ENCODE results near the gene NOS1AP. TPM values are rescaled to one million over a fixed set of nuclear protein-coding genes. Genes with fewer than 3 reads are reported as not detected.

NOS1AP gene
- total and polyA plus RNA-seq, 9 of the 15 experiments (the other 6 are each of a cell fraction or from before 2014, with no cell fraction given) = 0.07 to 1.5 (median 0.22) TPM

DNA sequence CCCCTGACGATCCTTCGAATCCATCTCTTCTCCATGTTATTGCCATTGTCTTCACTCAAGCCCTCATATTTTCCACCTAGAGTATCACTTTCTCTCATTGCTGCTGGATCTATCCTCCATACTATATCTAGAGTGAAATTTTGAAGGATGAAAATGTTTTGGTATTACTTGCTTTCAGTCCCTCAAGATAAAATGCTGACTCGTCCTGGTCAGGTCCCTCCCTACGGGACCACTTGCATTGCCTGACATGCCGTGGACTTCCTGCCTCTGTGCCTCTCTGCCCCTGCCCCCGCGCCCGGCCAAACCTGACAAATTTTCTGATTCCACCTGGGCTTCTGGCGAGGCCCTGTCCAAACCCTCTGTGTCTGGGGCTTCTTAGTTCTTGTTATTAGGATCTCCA, 283.6 kb downstream of the NOS1AP start (continued):
- TF ChIP-seq TCFL5 (CRISPR knock-in tag; conservative IDR thresholded peaks at IDR 0.05) (no peak), CREM (IDR thresholded peaks at IDR 0.05; ENCODE audit: low read depth) (no peak), TCF7 (IDR thresholded peaks at IDR 0.05; ENCODE audit: borderline replicate concordance) (no peak), NR2C2 (CRISPR knock-in tag; IDR thresholded peaks at IDR 0.05) (no peak), NR2C2 (tag; IDR thresholded peaks at IDR 0.05) (no peak), SRSF9 (IDR thresholded peaks at IDR 0.05; ENCODE audit: borderline replicate concordance, low read depth, low read length) (no peak), HNRNPLL (IDR thresholded peaks at IDR 0.05; ENCODE audit: low read depth, low read length, poor library complexity, severe bottlenecking) (no peak), SMAD1 (IDR thresholded peaks at IDR 0.05; ENCODE audit: low read depth, low read length, partially characterized antibody) (no peak), SAFB (IDR thresholded peaks at IDR 0.05; ENCODE audit: borderline replicate concordance, low read depth, low read length) (no peak), ZBTB1 (CRISPR knock-in tag; IDR thresholded peaks at IDR 0.05; ENCODE audit: borderline replicate concordance, low read depth) (no peak), C11orf30 (IDR thresholded peaks at IDR 0.05; ENCODE audit: low read depth) (peak; percentile 78), MAFK (IDR thresholded peaks at IDR 0.05; ENCODE audit: low read length) (peak; percentile 34; the same call in 1 of the 2 replicates), YY1 (IDR thresholded peaks at IDR 0.05; ENCODE audit: borderline replicate concordance in 1 of 3, control insufficient read depth in 1 of 3, extremely low read depth in 1 of 3, insufficient read depth in 3 of 3, insufficient read length in 1 of 3, insufficient replicate concordance in 2 of 3, low read depth in 1 of 3, low read length in 2 of 3) (no peak), ZNF347 (CRISPR knock-in tag; IDR thresholded peaks at IDR 0.05; ENCODE audit: low read depth) (no peak), RBM14 (IDR thresholded peaks at IDR 0.05; ENCODE audit: borderline replicate concordance, insufficient read depth, low read depth, low read length) (no peak), KDM1A (IDR thresholded peaks at IDR 0.05) (no peak), ZNF444 (CRISPR knock-in tag; IDR thresholded peaks at IDR 0.05) (no peak), MAFF (IDR thresholded peaks at IDR 0.05; ENCODE audit: low read length) (peak; percentile 34; the same call in 1 of the 2 replicates), PURB (CRISPR knock-in tag; IDR thresholded peaks at IDR 0.05; ENCODE audit: low read depth) (no peak), MEF2A (IDR thresholded peaks at IDR 0.05; ENCODE audit: control insufficient read depth, low read depth, low read length) (no peak), MAFG (tag; conservative IDR thresholded peaks at IDR 0.05) (peak; percentile 64)
- TF ChIP-seq, protein P1, sequence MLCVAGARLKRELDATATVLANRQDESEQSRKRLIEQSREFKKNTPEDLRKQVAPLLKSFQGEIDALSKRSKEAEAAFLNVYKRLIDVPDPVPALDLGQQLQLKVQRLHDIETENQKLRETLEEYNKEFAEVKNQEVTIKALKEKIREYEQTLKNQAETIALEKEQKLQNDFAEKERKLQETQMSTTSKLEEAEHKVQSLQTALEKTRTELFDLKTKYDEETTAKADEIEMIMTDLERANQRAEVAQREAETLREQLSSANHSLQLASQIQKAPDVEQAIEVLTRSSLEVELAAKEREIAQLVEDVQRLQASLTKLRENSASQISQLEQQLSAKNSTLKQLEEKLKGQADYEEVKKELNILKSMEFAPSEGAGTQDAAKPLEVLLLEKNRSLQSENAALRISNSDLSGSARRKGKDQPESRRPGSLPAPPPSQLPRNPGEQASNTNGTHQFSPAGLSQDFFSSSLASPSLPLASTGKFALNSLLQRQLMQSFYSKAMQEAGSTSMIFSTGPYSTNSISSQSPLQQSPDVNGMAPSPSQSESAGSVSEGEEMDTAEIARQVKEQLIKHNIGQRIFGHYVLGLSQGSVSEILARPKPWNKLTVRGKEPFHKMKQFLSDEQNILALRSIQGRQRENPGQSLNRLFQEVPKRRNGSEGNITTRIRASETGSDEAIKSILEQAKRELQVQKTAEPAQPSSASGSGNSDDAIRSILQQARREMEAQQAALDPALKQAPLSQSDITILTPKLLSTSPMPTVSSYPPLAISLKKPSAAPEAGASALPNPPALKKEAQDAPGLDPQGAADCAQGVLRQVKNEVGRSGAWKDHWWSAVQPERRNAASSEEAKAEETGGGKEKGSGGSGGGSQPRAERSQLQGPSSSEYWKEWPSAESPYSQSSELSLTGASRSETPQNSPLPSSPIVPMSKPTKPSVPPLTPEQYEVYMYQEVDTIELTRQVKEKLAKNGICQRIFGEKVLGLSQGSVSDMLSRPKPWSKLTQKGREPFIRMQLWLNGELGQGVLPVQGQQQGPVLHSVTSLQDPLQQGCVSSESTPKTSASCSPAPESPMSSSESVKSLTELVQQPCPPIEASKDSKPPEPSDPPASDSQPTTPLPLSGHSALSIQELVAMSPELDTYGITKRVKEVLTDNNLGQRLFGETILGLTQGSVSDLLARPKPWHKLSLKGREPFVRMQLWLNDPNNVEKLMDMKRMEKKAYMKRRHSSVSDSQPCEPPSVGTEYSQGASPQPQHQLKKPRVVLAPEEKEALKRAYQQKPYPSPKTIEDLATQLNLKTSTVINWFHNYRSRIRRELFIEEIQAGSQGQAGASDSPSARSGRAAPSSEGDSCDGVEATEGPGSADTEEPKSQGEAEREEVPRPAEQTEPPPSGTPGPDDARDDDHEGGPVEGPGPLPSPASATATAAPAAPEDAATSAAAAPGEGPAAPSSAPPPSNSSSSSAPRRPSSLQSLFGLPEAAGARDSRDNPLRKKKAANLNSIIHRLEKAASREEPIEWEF (CRISPR knock-in tag; IDR thresholded peaks at IDR 0.05) = no peak
- TF ChIP-seq, protein P2, sequence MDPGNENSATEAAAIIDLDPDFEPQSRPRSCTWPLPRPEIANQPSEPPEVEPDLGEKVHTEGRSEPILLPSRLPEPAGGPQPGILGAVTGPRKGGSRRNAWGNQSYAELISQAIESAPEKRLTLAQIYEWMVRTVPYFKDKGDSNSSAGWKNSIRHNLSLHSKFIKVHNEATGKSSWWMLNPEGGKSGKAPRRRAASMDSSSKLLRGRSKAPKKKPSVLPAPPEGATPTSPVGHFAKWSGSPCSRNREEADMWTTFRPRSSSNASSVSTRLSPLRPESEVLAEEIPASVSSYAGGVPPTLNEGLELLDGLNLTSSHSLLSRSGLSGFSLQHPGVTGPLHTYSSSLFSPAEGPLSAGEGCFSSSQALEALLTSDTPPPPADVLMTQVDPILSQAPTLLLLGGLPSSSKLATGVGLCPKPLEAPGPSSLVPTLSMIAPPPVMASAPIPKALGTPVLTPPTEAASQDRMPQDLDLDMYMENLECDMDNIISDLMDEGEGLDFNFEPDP (CRISPR knock-in tag; IDR thresholded peaks at IDR 0.05) = no peak
